ENCODE measurements around the gene SFMBT2. TPM values are rescaled to one million over a fixed set of nuclear protein-coding genes. Genes with fewer than 3 reads are reported as not detected.
"Not testable (repeated sequence)": the region's sequence is repeated elsewhere in the genome, so short reads cannot be mapped to it uniquely, and the experiment has no call there.

The SFMBT2 gene
- total RNA-seq, 1 experiment from 2014 or later = 7.4 TPM

DNA sequence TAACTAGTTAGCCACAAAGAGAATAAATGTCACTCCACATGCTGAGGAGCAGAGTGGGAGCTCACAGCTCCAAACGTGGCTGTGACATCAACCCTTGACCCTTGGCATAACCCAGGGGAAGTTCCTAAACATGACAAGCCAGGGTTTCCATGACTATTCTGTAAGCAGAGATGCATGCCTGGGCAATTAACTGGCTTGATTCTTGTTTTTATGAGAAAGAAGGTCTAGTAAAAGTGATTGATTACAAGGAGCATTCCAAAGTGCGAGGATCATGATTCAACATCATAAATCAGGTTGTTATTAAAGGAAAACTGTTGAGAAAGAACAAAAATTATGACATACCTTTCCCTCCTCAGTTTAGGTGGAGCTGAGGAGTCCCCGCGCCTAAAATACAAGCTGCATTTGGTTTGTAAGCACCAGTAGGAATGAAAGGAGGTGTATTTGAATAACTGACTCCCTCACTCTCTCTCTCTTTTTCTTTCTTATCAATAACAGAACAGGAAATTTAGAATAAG lies 108.4 kb downstream of the SFMBT2 start:
- no peaks in the 10 kb centered on the region for H3K9me3 Mint-ChIP-seq (ENCODE audit: unreplicated experiment)
- no peak for DNase-seq (ENCODE audit: unreplicated experiment)
- peaks cover 28% of the 10 kb centered on the region for H3K4me1 Mint-ChIP-seq (ENCODE audit: insufficient read depth, unreplicated experiment)
- no peaks in the 10 kb centered on the region for H3K27me3 Mint-ChIP-seq (ENCODE audit: insufficient read depth, unreplicated experiment)
- no TSS peak for BruUV-seq (replicated peaks)
- H3K27ac Mint-ChIP-seq (ENCODE audit: low read depth, unreplicated experiment) = peak overlapping the region; percentile 80
- TF ChIP-seq, protein P1, sequence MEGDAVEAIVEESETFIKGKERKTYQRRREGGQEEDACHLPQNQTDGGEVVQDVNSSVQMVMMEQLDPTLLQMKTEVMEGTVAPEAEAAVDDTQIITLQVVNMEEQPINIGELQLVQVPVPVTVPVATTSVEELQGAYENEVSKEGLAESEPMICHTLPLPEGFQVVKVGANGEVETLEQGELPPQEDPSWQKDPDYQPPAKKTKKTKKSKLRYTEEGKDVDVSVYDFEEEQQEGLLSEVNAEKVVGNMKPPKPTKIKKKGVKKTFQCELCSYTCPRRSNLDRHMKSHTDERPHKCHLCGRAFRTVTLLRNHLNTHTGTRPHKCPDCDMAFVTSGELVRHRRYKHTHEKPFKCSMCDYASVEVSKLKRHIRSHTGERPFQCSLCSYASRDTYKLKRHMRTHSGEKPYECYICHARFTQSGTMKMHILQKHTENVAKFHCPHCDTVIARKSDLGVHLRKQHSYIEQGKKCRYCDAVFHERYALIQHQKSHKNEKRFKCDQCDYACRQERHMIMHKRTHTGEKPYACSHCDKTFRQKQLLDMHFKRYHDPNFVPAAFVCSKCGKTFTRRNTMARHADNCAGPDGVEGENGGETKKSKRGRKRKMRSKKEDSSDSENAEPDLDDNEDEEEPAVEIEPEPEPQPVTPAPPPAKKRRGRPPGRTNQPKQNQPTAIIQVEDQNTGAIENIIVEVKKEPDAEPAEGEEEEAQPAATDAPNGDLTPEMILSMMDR (IDR thresholded peaks at IDR 0.05; ENCODE audit: unreplicated experiment) = no peak
- no peak overlapping the region for H3K4me3 Mint-ChIP-seq (ENCODE audit: unreplicated experiment)
- H3K36me3 Mint-ChIP-seq (ENCODE audit: insufficient read depth, unreplicated experiment) = peaks cover 6% of the 10 kb centered on the region
- intact Hi-C loops (cut with micrococcal nuclease) = no loop called here
- ChIA-PET CTCF (interaction anchor here (0.7 kb wide), 1 partner anchor 41 kb away, joined by 3 read pairs; no protein-coding TSS in a partner anchor), POLR2A (interaction anchor here (0.7 to 2.3 kb wide), 12 partner anchors 9 to 581 kb away, joined by 3 to 15 read pairs (median 5); partner anchors contain the start of gene SFMBT2)

DNA sequence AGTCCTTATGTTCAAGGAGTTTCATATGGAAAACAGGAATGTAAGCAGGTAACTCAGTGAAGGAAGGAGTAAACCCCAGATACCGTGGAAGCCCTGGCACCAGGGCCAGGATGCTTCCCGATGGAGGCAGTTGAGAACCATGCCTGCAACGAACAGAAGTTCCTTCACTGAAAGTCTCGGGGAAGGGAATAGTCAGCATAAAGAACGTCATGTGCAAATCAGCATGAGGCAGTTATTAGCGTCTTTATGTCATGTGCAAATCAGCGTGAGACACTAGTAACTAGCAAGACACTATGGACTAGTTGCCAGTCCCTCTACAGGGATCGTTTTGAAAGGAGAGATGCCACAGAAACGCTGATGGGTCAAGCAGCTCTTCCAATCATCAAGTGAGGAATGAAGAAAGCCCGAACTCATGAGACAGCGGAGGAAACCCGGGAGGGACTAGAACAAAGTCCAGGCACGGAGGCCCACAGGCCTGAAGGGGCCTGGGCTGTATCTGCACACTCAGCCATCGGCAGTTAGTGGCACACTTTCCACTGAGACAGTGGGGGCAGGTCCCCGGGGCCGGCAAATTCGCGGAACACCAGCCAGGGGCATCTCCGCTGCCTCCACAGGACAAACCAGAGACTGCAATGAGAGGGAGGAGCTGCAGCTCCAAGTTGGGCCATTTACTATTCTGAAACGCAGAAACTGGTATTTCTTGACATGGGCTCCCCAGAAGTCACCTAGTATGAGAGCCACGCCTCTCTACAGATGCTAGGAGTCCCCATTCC lies 109.6 kb downstream of the SFMBT2 start:
- no peak for DNase-seq (ENCODE audit: unreplicated experiment)
- H3K27ac Mint-ChIP-seq (ENCODE audit: low read depth, unreplicated experiment) = peak overlapping the region; percentile 64
- no peak overlapping the region for H3K4me3 Mint-ChIP-seq (ENCODE audit: unreplicated experiment)
- intact Hi-C loops (cut with micrococcal nuclease) = no loop called here
- TF ChIP-seq, protein P1 (IDR thresholded peaks at IDR 0.05; ENCODE audit: unreplicated experiment) = no peak
- H3K36me3 Mint-ChIP-seq (ENCODE audit: insufficient read depth, unreplicated experiment) = peaks cover 6% of the 10 kb centered on the region
- H3K9me3 Mint-ChIP-seq (ENCODE audit: unreplicated experiment) = no peaks in the 10 kb centered on the region
- H3K4me1 Mint-ChIP-seq (ENCODE audit: insufficient read depth, unreplicated experiment) = peaks cover 28% of the 10 kb centered on the region
- no TSS peak for BruUV-seq (replicated peaks)
- POLR2A ChIA-PET = interaction anchor here (1.2 to 2.3 kb wide), 5 partner anchors 10 to 580 kb away, joined by 4 to 15 read pairs (median 7); partner anchors contain the start of gene SFMBT2
- CTCF ChIA-PET = no interaction called here
- H3K27me3 Mint-ChIP-seq (ENCODE audit: insufficient read depth, unreplicated experiment) = no peaks in the 10 kb centered on the region

DNA sequence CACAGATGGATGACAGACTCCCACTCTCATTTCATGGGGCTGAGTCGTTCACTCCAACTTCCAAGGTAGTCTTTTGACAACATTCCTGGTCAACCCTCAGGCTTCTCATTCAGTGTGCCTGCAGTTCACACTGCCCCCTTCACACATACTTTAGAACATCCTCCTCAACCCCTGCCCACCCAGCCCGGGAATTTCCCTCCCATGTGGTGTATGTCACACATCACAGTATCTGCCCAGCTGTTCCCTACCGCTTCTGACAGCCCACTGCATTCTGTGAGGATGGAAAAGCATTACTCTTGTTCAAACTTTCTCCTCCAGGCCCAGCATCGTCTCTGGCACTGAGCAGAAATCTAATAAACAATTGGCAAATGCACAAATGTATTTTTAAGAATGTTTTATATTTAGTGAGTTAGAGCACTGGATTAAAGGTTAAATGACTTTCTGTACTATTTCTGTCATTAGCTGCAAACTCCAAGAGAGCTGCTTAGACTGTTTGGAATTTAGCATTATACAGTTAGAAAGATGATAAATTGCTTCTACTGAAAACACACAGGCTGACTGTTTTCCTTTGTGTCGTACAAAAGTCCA lies 110.4 kb downstream of the SFMBT2 start:
- ChIA-PET POLR2A (no interaction called here), CTCF (no interaction called here)
- H3K36me3 Mint-ChIP-seq (ENCODE audit: insufficient read depth, unreplicated experiment) = peaks cover 6% of the 10 kb centered on the region
- BruUV-seq (replicated peaks) = no TSS peak
- intact Hi-C loops (cut with micrococcal nuclease) = no loop called here
- peak overlapping the region; percentile 64 for H3K27ac Mint-ChIP-seq (ENCODE audit: low read depth, unreplicated experiment)
- H3K9me3 Mint-ChIP-seq (ENCODE audit: unreplicated experiment) = no peaks in the 10 kb centered on the region
- no peak for DNase-seq (ENCODE audit: unreplicated experiment)
- TF ChIP-seq, protein P1 (IDR thresholded peaks at IDR 0.05; ENCODE audit: unreplicated experiment) = no peak
- peaks cover 28% of the 10 kb centered on the region for H3K4me1 Mint-ChIP-seq (ENCODE audit: insufficient read depth, unreplicated experiment)
- no peak overlapping the region for H3K4me3 Mint-ChIP-seq (ENCODE audit: unreplicated experiment)
- H3K27me3 Mint-ChIP-seq (ENCODE audit: insufficient read depth, unreplicated experiment) = no peaks in the 10 kb centered on the region

DNA sequence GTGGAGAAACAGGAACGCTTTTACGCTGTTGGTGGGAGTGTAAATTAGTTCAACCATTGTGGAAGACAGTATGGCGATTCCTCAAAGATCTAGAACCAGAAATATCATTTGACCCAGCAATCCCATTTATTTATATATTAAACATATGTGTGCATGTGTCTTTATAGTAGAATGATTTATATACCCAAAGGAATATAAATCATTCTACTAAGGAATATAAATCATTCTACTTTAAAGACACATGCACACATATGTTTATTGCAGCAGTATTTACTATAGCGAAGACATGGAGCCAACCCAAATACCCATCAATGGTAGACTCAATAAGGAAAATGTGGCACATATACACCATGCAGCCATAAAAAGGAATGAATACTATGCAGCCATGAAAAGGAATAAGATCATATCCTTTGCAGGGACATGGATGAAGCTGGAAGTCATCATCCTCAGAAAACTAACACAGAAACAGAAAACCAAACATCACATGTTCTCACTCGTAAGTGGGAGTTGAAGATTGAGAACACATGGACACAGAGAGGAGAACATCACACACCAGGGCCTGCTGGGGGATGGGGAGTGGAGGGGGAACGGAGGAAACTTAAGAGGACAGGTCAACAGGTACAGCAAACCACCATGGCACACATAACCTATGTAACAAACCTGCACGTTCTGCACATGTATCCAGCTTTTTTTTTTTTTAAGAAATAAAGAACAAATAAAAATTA lies 111.1 kb downstream of the SFMBT2 start:
- ChIA-PET POLR2A (interaction anchor here (1.0 kb wide), 2 partner anchors 8 to 67 kb away, joined by 3 to 5 read pairs; no protein-coding TSS in a partner anchor), CTCF (interaction anchor here (0.6 kb wide), 1 partner anchor 358 kb away, joined by 3 read pairs; no protein-coding TSS in a partner anchor)
- H3K4me3 Mint-ChIP-seq (ENCODE audit: unreplicated experiment); intact Hi-C loops (cut with micrococcal nuclease); BruUV-seq (replicated peaks); H3K36me3 Mint-ChIP-seq (ENCODE audit: insufficient read depth, unreplicated experiment); H3K9me3 Mint-ChIP-seq (ENCODE audit: unreplicated experiment); DNase-seq (ENCODE audit: unreplicated experiment); H3K27ac Mint-ChIP-seq (ENCODE audit: low read depth, unreplicated experiment); H3K27me3 Mint-ChIP-seq (ENCODE audit: insufficient read depth, unreplicated experiment): not testable (repeated sequence)
- peaks cover 28% of the 10 kb centered on the region for H3K4me1 Mint-ChIP-seq (ENCODE audit: insufficient read depth, unreplicated experiment)
